HG03025 (cell line): ENCODE measurements around the gene VANGL1.

Source experiments
- ATAC-seq: cut with Tn5 transposase; IDR thresholded peaks from one replicate; pipeline ENCODE4 v1.9.1; 2021; ENCODE audit warnings: mild to moderate bottlenecking, moderate library complexity; ENCODE audit not compliant: unreplicated experiment, low FRiP score

Gene VANGL1

DNA sequence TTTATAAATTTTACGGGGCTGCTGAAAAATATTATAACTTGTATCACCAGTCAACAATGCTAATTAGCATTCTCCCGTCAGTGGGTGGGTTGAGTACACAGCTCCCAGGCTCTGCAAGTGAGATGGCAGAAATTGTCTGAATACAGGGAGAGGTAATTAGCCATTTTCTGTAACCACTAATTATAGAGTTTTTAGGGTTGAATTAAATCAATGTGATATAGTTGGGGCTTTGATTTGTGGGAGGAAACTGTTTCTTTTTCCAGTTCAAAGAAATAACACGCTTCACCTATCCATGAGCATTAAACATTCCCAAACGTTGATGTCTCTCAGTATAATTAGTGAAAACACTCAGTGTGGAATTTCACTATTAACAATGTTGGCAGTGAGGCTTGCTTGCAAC is 1.5 kb downstream of the VANGL1 start:
- no peak for ATAC-seq

DNA sequence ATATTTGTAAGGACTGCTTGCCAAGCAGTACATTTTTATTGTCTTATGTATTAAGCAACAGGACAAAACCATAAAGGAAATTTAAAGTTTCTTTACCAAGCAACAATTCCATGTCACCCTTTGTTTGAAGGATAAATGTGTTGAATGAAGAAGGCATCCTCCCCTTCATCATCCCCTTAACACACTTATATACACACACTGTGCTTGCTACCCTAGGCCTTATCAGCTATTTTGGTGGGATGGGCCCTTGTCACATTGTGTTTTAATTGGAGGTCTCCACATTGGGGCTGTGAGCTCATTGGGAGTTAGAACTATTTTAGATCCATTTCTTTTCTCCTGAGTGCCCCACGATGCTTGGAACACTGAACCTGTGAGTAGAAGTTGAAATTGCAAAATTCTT is 1.9 kb downstream of the VANGL1 start:
- ATAC-seq = no peak

DNA sequence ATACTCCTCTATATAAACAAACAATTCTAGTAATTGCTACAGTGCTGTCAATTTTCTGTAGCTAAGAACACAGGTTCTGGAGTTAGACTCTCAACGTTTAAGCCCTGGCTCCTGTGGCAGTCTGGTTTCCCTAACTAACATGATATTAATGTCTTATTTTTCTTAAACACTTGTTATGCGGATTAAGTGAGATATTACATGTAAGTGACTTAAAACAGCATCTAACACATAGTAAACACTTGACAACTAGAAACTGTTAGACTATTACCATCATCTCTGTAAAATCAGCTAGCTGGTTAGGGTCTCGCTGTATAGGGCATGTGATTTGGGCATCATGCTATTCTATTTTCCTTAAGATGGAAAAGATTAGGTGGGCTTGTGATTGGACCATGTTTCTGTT is 2.3 kb downstream of the VANGL1 start:
- no peak for ATAC-seq

DNA sequence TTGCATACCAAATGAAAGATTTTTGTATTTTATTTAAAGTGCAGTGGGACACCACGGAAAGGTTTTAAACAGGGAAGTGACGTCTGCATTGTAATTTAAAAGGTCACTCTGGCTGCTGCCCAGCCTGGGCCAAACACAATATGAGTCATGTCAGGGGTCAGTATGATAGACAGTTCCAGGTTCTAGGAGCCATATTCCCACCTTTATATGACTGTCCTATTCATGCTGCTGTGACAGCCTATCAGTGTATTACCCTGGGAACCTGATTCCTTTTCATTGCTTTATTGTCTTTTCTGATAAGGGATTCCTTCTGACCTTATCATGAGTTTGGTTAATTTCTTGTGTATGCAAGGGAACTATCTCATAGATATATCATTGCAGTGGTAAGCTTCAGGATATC is 5.3 kb downstream of the VANGL1 start:
- no peak for ATAC-seq

DNA sequence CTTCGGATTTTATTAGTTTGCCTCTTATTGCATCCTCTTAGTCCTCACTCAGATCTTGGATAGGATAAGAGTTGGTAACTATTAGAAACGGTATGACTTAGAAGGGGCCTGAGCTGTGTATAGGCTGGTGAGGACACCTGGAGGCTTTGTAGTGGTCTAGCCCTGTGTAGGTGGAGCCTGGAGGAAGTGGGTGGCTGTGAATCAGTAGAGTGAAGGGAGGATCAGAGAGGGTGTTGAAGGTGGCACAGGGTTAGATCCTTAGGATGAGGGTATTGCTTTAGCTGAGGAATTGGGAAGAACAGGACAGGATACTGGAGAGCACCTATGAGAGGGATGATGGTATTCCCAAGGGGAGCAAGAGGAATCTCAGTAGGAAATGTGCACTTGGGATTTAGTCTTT is 5.7 kb downstream of the VANGL1 start:
- no peak for ATAC-seq

DNA sequence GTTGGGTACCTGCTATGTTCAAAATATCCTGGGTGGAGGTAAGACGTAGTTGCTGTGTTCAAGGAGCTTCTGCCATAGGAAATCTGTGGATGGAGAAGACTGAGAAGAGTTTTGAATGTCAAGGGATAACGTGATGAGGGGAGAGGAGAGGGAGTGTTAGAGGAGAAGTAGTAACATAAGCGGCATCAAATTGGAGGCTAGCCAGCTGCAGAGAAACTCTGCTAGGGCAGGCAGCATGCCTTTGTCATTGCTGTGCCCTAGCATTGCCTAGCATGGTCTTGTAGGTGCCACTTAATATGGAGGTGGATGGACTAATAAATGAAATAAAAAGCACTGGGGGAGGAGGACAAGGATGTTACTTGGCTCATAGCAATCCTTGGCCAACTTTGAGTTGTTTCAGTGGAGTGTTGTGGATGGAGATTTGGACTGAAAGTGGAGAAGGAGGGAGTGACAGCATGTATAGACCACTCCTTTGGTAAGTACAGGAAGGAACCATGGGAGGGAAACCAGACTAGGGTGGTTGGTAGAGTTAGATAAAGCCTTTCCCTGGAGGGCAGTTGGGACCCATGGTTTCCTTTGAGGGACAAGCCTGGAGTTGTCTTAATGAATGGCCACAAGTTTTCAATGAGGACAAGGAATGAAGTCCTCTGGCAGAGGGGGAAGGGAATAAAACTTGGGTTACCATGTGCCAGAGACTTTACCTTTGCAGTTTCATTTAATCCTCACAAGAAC is 6.3 kb downstream of the VANGL1 start:
- no peak for ATAC-seq

DNA sequence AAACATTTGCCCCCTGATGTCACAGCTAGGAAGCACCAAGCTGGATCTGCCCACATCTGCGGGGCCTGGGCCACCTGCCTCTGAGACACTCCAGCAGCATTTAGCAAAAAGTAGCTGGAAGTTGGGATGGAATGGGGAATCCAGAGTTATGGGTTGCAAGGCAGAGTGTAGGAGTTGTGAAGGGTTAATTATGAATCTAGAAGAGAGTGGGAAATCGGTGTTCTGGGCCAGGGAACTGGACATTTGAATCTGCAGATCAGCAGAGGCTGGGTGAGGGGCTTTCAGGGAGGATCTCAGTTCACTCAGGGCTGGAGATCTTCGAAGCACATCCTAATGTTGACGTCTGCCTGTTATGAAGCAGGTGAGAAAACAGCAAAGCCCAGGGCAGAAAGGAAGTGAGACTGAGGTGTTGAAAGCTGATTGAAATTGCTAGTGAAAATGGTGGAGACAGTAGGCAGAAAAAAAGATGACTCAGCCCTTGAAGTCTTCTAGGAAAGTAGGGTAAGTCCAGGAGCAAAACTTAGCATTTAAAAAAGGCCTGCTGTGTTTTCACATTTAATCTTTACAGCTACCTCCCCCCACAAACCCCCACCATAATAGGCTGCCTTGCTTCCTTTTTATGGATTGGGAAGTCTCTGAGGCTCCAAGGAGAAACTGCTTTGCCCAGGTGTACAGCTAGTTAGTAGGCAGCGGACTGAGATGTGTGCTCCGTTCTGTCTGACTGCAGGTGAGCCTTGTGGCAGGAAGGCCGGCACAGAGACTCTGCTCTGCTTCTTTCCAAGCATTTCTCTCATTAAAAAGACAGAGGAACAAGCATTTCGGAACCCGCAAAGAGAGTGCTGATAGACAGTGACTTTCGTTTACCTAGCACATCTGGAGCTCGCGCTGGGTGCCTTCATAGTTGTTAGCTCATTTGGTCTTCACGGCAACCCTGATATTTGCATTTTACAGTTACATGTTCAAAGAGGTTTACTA is 7.2 kb downstream of the VANGL1 start:
- ATAC-seq = peak; percentile 76

DNA sequence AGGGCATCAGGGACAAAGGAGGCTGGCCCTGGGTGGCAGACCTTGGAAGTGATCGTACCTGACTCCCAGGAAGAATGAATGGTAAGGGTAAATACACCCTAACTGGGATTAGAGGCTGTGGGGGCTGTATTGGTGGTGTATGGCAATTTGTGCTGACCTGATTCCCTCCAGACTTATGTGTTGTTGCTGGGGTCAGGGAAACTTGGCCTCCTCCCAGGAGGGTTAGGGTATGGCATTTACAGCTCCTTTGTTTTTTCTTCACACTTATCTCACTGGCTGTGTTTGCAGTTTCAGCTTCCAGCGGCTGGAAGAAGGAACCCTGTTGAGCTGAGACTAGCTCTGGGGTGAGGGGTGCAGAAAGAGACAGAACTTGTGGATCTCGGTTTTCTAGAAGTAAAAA is 8.2 kb downstream of the VANGL1 start:
- no peak for ATAC-seq

DNA sequence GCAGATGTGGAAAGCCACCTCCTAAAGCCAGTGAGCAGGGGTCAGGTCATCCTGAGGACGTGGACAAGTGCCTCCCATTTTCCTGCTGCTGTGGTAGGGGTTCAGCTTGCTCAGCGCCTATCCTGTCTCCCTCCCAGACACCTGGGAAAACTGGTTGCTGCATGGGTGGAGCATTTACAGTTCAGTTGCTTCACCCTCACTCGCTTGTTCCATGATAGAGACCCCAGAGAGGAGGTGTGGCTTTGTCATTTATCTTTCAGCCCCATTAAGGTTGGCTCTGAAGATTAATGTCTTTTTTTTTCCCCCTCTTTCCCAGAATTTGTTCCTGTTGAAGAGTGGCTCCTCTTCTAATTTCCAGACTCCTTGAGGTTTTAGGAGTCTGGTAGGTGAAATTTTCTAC is 9.2 kb downstream of the VANGL1 start:
- ATAC-seq = no peak

DNA sequence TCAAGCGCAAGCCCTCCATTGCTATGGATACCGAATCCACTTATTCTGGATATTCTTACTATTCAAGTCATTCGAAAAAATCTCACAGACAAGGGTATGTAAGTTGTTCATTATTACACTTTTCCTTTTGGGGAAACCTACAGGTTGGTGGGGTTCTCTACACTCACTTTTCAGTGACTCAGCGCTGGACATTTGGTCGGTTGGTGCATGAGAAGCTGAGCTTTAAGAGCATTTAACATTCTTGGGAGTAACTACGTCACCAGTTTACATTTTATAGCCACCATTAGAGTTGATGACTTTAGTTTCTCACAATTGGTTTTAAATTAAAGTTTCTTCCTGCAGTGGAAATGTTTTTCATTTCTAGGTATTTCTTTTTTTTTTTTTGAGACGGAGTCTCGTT is 9.6 kb downstream of the VANGL1 start:
- ATAC-seq = no peak

DNA sequence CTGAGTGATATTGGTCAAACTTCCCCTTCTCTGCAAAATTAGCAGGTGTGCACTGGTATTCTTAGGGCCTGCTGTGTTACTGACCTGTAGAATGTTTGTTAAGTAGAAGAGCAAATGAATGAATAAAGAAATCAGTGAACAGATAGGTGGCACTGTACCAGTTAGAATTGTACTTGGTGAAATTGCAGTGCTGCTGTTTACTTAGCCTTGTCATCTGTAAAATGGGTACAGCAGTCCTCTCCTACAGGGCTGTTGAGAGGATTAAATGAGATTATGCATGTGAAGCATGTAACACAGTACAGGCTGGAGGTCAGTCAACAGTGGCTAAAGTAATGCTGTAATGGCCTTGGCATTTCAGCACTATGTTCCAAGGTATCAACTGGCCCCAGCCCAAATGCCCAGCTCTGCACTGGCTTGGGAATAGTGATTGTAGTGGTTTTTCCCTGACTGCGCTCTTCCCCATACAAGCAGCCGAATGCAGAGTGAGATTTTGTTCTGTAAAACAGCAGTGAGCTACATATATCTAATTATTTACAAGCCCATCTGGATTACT is 10.5 kb downstream of the VANGL1 start:
- ATAC-seq = no peak

DNA sequence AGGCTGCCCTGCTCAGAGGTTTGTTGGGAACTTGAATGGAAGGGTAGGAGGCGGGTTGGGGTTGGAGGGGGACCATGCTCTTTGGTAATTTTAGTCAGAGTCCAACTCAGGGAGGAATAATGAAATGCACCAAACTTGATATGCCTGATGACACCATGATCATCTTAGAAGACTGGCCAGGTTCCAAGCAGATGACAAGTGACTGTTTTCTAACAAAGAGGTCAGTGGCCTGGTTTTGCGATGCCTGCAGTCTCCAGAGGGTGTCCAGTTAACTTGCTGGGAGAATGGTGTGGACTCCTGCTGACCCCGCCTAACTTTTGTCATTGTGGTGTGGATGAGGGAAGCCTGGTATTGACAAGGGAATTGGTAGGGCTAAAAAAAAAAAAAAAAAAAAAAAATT is 12.4 kb downstream of the VANGL1 start:
- no peak for ATAC-seq

DNA sequence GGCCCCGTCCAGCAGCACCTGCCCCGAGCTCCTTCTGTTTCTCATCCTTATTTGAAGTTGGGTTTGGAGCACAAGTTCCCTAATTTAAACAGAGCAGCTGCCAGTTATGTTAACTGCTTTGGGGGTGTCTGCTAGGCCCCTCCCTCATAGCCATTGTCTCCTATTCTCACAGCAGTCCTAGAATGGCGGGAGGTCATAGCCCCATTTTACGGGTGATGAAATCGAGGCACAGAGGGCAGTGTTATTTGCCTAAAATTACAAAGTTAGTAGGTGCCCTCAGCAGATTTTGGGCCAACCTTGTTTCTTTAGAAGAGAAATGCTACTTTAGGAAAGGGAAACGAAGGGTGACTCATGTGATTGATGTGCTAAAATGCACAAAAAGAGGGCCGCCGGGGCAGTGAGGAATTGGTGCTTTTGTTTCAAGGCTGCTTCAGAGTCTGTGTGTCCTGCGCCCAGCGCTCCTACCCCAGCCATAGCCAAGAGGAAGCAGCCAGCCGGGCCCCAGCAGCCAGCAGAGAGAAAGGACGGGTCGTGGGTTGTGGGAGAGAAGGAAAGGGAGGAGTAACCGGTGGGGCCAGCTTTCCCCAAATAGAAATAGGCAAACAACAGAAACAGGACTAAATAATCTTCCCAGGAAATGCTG is 13.0 kb downstream of the VANGL1 start:
- no peak for ATAC-seq

DNA sequence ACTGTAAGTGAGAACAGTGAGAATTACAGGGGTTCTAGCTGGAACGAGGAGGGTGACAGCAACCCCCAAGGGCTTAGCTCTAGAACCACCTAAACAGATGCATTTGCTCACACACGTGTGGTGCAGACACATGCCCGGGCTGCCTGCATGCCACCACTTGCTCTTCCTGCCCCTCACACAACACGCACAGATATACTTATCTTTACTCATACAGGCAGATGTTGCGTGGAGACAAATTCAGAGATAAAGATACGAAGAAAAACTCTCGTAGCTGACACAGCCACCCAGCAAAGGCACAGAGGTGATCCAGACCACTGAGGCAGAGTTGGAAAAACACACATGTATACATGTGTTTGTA is 13.5 kb downstream of the VANGL1 start:
- no peak for ATAC-seq

DNA sequence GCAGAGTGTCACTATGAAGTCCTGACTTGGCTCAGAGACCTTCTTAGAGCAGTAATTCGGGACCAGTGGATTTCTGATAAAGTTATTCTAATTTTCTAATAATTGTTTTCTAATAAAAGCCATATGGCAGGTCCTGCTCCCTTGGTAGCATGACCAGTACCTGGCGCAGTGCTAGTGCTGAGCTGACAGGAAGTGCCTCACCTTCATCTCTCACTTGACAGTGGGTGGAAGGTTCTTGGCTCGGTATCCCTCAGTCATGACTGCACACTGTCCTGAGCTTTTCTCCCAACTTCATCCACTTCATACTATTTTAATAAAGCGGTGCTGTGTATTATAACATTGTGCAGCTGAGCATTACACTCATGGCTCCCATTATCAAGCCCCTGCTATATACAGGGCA is 14.1 kb downstream of the VANGL1 start:
- no peak for ATAC-seq

DNA sequence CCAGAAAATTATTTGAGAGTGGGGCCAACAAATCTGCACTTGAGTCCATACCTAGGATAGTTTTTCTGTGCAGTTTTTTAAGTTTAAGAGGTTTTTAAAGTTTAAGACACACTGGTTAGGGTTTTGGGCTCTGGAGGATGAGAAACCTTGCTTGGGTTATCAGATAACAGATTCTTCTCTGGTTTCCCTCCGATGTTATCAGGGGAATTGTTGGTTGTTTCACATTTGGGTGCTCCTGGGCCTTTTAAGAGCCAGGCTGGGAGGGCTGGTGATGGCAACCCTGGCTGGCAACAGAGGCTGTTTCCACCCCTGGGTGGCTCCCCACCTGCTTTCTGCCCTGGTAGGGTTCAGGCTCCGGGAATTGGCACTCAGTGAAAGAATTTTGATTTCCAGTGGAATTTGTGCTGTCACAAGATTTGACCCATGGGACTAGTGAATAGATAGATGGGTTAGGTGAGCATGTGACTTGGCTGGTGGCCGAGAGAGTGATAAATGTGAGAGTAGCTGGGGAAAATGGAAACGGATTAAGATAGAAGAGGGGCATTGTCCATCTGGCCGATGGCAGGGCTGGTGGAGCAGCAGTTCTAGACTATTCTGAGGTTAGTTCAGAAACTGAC is 14.8 kb downstream of the VANGL1 start:
- ATAC-seq = no peak

DNA sequence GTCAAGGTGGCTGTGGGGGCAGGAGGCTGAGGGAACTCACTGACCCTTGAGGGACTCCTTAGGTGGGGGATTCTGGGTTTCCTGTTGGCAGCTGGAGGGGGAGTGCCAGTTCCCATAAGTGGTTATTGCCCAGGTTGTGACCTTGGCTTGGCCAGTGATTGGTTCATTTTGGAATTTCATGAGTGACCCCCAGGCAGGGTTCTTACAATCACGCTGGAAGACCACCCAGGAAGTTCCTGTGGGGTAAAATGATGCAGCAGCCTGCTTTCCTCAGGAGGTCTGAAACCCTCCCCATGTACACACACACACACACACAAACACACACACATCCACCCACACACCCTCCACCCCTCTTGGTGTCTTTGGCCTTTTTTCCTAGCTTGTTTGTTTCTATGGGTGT is 16.9 kb downstream of the VANGL1 start:
- ATAC-seq = no peak

DNA sequence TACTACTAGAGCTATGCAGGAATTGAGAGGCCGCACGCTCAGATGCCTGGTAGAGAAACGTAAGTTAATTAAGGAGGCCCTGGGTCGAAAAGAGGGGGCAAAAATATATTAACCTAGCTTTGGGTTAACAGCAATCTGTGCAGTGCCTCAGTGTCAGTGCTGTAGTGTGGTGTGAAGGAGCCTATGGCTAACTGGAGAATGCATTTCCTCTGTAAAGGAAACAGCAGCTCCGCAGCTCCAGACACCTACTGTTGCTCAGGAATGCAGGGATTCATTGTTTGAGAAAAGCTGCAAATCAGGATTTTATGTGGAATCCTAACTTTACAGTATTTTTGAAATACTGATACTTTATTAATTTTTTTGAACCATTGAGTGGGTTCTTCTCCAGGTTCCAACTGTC is 18.4 kb downstream of the VANGL1 start:
- no peak for ATAC-seq

DNA sequence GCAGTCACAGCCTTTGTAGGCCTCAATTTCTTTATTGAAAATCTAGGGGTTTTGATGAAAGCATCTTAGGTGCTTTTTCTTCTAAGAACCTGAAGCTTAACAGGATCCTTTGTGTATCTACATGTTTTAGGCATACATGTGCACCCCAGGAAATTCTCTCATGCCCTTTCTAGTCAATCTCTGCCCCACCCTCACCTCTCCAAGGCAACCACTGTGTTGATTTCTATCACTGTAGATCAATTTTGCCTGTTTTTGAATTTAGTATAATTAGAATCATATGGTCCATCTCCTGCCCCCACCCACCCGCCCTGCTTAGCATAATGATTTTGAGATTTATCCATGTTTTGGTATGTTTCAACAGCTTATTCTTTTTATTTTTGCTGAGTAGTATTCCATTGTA is 19.4 kb downstream of the VANGL1 start:
- no peak for ATAC-seq

DNA sequence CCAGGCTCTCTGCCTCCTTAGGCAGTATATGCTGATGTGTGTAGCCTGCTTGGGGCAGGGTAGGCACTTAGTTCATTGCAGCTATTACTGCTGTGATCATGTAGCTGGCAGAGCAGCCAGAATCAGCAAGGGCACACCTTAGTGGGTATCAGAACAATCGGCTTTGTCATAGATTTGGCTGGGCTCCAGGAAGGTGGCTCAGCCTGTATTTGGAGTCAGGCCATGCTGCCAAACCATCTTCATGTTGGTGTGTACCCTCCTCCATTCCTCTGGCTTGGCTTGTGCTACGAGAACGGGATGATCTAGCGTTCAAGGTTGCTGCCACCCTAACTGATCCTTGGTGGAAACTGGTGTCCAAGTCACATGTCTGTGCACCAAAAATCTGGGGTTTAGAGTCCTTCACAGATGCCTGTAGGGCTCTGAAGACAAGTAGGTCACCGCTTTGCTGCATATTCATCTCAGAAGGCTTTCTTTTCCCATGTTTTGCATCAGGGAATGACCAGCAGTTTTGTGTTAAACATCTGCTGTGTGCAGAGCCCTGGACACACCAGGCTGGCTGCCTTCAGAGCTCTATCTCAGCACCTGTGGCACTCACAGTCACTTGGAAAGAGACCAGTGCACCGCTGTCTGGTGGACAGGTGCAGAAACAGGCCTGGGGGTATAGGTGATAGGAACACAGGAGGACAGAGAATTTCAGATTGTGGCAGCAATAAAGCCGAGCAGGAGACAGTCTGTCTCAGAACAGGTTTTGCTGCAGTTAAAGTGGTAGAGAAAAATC is 23.7 kb downstream of the VANGL1 start:
- ATAC-seq = no peak
